Left ventricle myocardium inferior (tissue), 1 donor: ENCODE measurements around the gene RASA3. TPM values are rescaled to one million over a fixed set of nuclear protein-coding genes. Genes with fewer than 3 reads are reported as not detected.

ENCODE experiments used
- DNase-seq: peaks from one replicate; pipeline ENCODE4 v3.0.0-alpha.2; 2020
- H3K27ac ChIP-seq: fragments of 200-600 bp; replicated peaks from 2 replicates; pipeline ENCODE4 v1.8.0; 2021
- H3K27me3 ChIP-seq: fragments of 200-600 bp; 2 replicates; pipeline ENCODE4 v1.8.0; 2021; ENCODE audit warnings: low read depth
- H3K36me3 ChIP-seq: fragments of 200-600 bp; 2 replicates; pipeline ENCODE4 v1.8.0; 2021
- H3K4me1 ChIP-seq: fragments of 200-600 bp; 2 replicates; pipeline ENCODE4 v1.8.0; 2021
- H3K4me3 ChIP-seq: fragments of 200-600 bp; 2 replicates; pipeline ENCODE4 v1.8.0; 2021; ENCODE audit warnings: mild to moderate bottlenecking, moderate library complexity
- H3K9me3 ChIP-seq: fragments of 200-600 bp; replicated peaks from 2 replicates; pipeline ENCODE4 v1.8.0; 2021
- intact Hi-C: fragments of 100-400 bp; cut with micrococcal nuclease; formaldehyde crosslinking; loops from one replicate; pipeline ENCODE4 v1.11.0; 2022
- total RNA-seq: library from RNA; stranded (reverse); fragmentation: NEBNext Ultra II Directional; extraction: Animal tissue kit (Norgen Biotek cat#: 25700); gene quantifications from one replicate; pipeline ENCODE4 v1.2.1, GENCODE V29; 2021
- TF ChIP-seq, protein P1 (sequence below): fragments of 200-600 bp; IDR thresholded peaks from 2 replicates; pipeline ENCODE4 v1.8.0; 2021; ENCODE audit warnings: antibody characterized with exemption, mild to moderate bottlenecking, borderline replicate concordance
- donor health status: DM: no; HTN: yes; CAD: no; lungs with severe emphysema.

The RASA3 gene
- total RNA-seq, 1 donor from 2014 or later: 9.5 TPM

DNA sequence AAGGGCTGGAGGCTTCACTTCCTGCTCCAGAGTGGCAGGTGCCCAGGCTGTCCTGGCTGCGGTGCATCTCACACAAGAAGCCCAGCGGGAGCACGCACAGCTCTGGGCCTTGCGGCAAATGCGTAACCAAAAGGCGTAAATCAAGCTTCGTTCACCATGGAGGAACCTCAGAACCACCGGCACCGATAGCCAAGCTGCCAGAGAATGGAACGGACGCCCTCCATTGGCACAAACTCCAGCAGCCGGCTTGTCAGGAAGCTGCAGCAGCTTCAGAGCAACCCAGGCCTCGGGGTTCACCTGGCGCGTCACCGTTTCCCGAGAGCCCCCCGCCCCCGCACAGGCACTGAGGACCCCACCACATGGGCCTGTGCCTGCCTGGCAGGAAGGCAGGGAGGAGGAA lies 76.7 kb downstream of the RASA3 start:
- DNase-seq: no peak
- Histone ChIP-seq H3K9me3 (no peaks in the 10 kb centered on the region), H3K4me1 (peaks cover 34% of the 10 kb centered on the region), H3K4me3 (no peak overlapping the region), H3K36me3 (peaks cover 10% of the 10 kb centered on the region), H3K27me3 (no peaks in the 10 kb centered on the region), H3K27ac (no peak overlapping the region)
- intact Hi-C loops: no loop called here
- TF ChIP-seq, protein P1, sequence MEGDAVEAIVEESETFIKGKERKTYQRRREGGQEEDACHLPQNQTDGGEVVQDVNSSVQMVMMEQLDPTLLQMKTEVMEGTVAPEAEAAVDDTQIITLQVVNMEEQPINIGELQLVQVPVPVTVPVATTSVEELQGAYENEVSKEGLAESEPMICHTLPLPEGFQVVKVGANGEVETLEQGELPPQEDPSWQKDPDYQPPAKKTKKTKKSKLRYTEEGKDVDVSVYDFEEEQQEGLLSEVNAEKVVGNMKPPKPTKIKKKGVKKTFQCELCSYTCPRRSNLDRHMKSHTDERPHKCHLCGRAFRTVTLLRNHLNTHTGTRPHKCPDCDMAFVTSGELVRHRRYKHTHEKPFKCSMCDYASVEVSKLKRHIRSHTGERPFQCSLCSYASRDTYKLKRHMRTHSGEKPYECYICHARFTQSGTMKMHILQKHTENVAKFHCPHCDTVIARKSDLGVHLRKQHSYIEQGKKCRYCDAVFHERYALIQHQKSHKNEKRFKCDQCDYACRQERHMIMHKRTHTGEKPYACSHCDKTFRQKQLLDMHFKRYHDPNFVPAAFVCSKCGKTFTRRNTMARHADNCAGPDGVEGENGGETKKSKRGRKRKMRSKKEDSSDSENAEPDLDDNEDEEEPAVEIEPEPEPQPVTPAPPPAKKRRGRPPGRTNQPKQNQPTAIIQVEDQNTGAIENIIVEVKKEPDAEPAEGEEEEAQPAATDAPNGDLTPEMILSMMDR: no peak

DNA sequence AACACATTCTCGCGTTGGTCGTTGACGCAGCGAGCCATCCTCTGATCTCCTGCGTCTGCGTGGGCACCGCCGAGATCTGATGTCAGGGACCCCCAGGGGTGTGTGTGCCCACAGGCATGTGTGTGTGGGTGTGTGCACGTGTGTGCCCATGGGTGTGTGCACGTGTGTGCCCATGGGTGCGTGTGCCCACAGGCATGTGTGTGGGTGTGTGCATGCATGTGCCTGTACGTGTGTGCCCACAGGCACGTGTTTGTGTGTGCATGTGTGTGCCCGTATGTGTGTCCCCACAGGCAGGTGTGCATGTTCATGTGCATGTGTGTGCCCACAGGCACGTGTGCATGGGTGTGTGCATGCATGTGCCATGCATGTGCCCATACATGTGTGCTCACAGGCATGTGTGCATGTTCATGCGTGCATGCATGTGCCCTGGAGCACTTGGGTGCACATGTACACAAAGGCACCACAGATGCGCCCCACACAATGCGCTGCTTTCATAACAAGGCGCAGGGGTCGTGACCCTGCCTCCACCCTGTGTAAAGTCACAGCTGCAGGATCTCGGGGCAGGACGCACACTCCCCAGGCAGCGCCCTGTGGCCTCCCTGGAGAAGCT lies 77.5 kb downstream of the RASA3 start:
- Histone ChIP-seq H3K9me3 (no peaks in the 10 kb centered on the region), H3K4me1 (peaks cover 26% of the 10 kb centered on the region), H3K36me3 (peaks cover 14% of the 10 kb centered on the region), H3K4me3 (no peak overlapping the region), H3K27ac (no peak overlapping the region), H3K27me3 (no peaks in the 10 kb centered on the region)
- intact Hi-C loops: no loop called here
- no peak for DNase-seq
- TF ChIP-seq, protein P1: no peak

DNA sequence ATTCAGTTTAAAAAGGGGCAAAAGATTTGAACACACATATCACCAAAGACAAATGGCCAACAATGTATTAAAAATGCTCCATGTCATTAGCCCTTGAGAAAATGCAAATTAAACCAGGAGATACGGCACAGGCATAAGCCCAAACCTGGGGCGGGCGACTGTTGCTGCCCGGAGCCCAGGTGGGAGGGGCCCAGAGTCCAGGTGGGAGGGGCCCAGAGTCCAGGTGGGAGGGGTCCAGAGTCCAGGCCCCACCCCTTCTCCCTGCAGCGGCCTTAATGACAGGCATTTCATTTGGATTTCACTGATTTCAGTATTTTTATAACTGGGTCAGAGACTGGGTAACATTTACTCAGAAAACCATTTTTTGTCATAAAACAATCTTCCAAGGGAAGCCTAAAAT lies 78.2 kb downstream of the RASA3 start:
- H3K27ac ChIP-seq: no peak overlapping the region
- no peaks in the 10 kb centered on the region for H3K9me3 ChIP-seq
- intact Hi-C loops: no loop called here
- DNase-seq: no peak
- peaks cover 14% of the 10 kb centered on the region for H3K36me3 ChIP-seq
- peaks cover 23% of the 10 kb centered on the region for H3K4me1 ChIP-seq
- TF ChIP-seq, protein P1: no peak
- H3K27me3 ChIP-seq: no peaks in the 10 kb centered on the region
- no peak overlapping the region for H3K4me3 ChIP-seq

DNA sequence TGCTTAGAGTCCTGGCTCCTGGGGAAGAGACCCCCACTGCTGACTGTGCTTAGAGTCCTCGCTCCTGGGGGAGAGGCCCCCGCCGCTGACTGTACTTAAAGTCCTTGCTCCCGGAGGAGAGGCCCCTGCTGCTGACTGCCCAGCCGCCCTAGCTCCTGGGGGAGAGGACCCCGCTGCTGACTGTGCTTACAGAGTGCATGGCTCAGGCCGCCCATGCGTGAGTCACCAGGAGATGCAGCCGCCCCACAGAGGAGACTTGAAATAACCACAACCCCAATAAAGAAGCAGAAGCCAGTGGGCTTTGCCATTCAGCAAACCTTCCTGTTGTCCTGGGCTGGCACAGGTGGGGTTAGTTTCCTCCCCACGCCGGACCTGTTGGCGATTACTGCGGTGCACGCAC lies 79.4 kb downstream of the RASA3 start:
- Histone ChIP-seq H3K27ac (no peak overlapping the region), H3K4me3 (no peak overlapping the region), H3K27me3 (no peaks in the 10 kb centered on the region), H3K9me3 (no peaks in the 10 kb centered on the region), H3K36me3 (peaks cover 14% of the 10 kb centered on the region), H3K4me1 (peaks cover 27% of the 10 kb centered on the region)
- intact Hi-C loops: no loop called here
- TF ChIP-seq, protein P1: no peak
- DNase-seq: no peak

DNA sequence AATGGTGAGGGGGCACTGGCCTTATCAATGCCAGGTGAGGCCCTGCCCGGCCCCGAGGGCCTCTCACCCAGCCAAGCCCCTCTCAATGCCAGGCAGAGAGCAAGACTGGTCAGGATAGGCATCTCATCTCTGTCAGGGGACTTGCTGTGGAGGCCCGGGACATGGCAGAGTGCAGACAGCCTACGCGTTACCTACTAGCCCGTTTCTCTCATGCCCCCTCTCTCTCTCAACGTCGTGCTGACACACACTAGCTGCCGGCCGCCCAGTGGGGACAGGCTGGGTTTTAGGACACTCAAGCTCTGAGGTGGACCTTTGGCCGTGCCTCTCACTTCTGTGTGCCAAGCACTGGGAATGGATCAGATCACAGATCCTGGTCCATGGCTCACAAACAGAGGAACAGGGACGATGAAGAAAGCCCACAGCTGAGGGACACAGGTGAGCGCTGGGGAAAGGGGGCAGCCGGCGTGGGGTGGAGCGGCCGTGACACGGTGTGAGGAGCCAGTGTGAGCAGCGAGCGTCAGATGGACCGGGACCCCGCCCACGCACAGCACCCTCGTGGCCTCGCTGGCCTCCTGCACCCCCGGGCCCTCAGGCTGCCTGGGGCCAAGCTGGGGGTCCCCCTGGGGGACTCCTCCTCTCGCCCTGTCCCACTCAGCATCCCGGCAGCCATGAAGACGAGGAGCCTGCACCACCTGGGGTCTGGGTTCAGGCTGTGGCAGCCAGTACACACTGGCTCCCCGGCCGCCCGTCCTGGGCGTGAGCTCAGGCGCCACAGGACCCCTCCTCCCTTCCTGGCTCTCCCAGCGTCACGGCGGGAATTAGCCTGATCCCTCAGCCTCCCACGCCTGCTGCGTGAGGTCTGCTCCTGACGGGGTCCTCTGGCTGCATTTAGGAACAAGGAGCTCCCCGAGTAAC lies 81.6 kb downstream of the RASA3 start:
- H3K27ac ChIP-seq: no peak overlapping the region
- H3K27me3 ChIP-seq: no peaks in the 10 kb centered on the region
- no peaks in the 10 kb centered on the region for H3K9me3 ChIP-seq
- intact Hi-C loops: no loop called here
- TF ChIP-seq, protein P1: no peak
- H3K36me3 ChIP-seq: peaks cover 14% of the 10 kb centered on the region
- no peak overlapping the region for H3K4me3 ChIP-seq
- DNase-seq: no peak
- H3K4me1 ChIP-seq: peaks cover 8% of the 10 kb centered on the region
